Right lobe of liver (tissue), 6 donors: Measurements from ENCODE around the gene RIPK4. TPM values are rescaled to one million over a fixed set of nuclear protein-coding genes. Genes with fewer than 3 reads are reported as not detected.

Experiments
- ATAC-seq, 4 donors: fragments of 200-7000 bp; cut with Tn5 transposase; one replicate each; pipeline ENCODE4 v1.9.1; 2020; ENCODE audit warnings: mild to moderate bottlenecking in 4 of 4, moderate library complexity in 4 of 4
- DNase-seq, 3 donors: peaks; one replicate each; pipeline ENCODE4 v3.0.0-alpha.2; 2020
- H3K27ac ChIP-seq, 3 donors: fragments of 200-600 bp; one replicate each; pipeline ENCODE4 v1.8.0; 2022
- H3K27me3 ChIP-seq, 2 donors: fragments of 200-600 bp; one replicate each; pipeline ENCODE4 v1.8.0; 2022
- H3K36me3 ChIP-seq, 4 donors: fragments of 200-600 bp; sonication (generic) in 1 of 4; one replicate each; pipeline versions ENCODE4 v1.5.1 to v1.8.0; 2017 to 2022; ENCODE audit warnings: control low read depth in 1 of 4
- H3K4me1 ChIP-seq, 4 donors: fragments of 200-600 bp; sonication (generic) in 1 of 4; one replicate each; pipeline versions ENCODE4 v1.5.1 to v1.8.0; 2017 to 2022; ENCODE audit warnings: control low read depth in 1 of 4
- H3K4me3 ChIP-seq, 3 donors: fragments of 200-600 bp; one replicate each; pipeline ENCODE4 v1.8.0; 2022
- H3K9me3 ChIP-seq, 4 donors: fragments of 200-600 bp; sonication (generic) in 1 of 4; one replicate each; pipeline versions ENCODE4 v1.5.1 to v1.8.0; 2017 to 2022; ENCODE audit warnings: control low read depth in 1 of 4
- POLR2A ChIP-seq: fragments of 450-650 bp; IDR thresholded peaks from one replicate; pipeline ENCODE4 v1.6.1; 2017; ENCODE audit warnings: antibody characterized with exemption, mild to moderate bottlenecking
- WGBS: methylation state at CpG from one replicate; pipeline ENCODE4 v1.1.6; 2018; ENCODE audit warnings: low coverage, low lambda C conversion rate; ENCODE audit not compliant: insufficient coverage; ENCODE audit errors: missing lambda C conversion rate; 5-methylcytosine and 5-hydroxymethylcytosine counted together
- intact Hi-C, 2 donors: fragments of 100-400 bp; cut with DNase I; formaldehyde crosslinking; loops; one replicate each; pipeline versions ENCODE4 v1.11.2 to v1.14.1; 2022
- microRNA-seq, 2 donors: library from miRNA; unstranded; fragments of <30 nt; microRNA quantifications; one replicate each; pipeline ENCODE4, GENCODE V29; 2019 to 2020
- small RNA-seq, 2 experiments: library from RNA; depleted of rRNA; stranded (forward); fragments of <200 nt; gene quantifications; one replicate each; pipeline ENCODE3, GENCODE V24; 2016
- total RNA-seq, 6 experiments: library from RNA; depleted of rRNA in 2 of 6; stranded (reverse); fragments of >200 nt in 2 of 6; fragmentation: NEBNext Ultra II Directional in 3 of 6; extraction: Animal tissue kit (Norgen Biotek cat#: 25700) in 3 of 6; gene quantifications; one replicate each; pipeline versions ENCODE4 v1.1.0 to v1.2.4, GENCODE V29; 2016 to 2023
- TF ChIP-seq, protein P1 (sequence below), 4 donors: fragments of 200-600 bp in 3 of 4; fragments of 450-650 bp in 1 of 4; IDR thresholded peaks; one replicate each; pipeline versions ENCODE4 v1.5.1 to v1.8.0; 2016 to 2022; ENCODE audit warnings: antibody characterized with exemption in 4 of 4, mild to moderate bottlenecking in 2 of 4
- donor health status: DM: no; HTN: yes; CAD: no.
- donor health status: DM: no; HTN: no; CAD: no.
- donor health status: DM: no; HTN: no; CAD: no.
- donor health status: DM: no; HTN: yes; CAD: no.
- donor health status: DM: no; HTN: yes; CAD: no.

Gene RIPK4
- total RNA-seq, 6 experiments from 2014 or later: 6.7 to 18.7 (median 12.7) TPM

DNA sequence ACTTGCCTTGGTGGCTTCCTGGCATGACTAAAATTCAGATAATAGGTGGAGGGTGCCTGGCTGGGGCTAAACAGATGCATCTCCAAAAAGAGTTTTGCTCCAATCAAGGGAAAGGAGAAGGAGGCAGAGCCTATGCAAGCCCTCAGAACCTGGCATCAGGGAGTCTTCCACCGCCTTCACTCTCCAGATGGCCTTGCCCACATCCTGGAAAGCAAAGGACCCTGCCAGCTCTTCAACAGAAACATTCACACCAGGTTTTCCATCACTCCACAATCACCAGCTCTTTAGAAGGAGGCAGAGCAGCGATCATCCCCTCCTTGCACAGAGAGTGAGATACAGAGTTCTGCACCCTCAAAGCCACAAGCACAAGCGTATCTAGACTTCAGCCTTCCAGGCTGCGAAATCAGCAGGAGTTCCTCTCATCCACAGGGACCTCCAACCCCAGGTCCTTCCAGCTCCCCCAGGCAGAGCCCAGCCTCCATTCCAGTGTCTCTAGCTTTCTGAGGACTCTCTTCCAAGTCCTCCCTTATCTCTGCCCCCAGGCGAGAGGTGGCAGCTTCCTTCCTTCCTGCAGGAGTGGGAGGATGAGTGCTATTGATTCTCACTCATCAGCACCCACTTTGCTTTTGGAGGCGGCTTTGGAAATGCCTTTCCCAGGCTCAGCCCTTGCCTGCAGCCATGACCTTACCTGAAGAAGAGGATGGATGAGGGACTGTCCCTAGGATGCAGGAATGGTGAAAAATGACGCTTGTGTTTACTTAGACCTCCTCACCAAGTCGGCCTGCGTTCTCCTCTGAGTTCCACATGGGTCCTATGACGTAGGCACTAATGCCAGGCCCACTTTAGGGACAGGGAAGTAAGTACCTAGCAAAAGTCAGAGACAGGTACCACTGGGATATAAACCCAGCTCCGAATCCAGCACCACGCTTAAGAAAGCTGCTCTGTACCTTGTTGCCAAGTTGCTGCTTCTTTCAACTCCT lies 75.4 kb downstream of the RIPK4 start:
- 54% methylated on average over 6 of the region's 12 CpGs for WGBS
- DNase-seq (no peak), ATAC-seq (no peak)
- no peaks in the 10 kb centered on the region for H3K9me3 ChIP-seq
- H3K36me3 ChIP-seq: no peaks in the 10 kb centered on the region
- no peak overlapping the region for H3K4me3 ChIP-seq
- H3K4me1 ChIP-seq: no peaks in the 10 kb centered on the region
- TF ChIP-seq, protein P1, sequence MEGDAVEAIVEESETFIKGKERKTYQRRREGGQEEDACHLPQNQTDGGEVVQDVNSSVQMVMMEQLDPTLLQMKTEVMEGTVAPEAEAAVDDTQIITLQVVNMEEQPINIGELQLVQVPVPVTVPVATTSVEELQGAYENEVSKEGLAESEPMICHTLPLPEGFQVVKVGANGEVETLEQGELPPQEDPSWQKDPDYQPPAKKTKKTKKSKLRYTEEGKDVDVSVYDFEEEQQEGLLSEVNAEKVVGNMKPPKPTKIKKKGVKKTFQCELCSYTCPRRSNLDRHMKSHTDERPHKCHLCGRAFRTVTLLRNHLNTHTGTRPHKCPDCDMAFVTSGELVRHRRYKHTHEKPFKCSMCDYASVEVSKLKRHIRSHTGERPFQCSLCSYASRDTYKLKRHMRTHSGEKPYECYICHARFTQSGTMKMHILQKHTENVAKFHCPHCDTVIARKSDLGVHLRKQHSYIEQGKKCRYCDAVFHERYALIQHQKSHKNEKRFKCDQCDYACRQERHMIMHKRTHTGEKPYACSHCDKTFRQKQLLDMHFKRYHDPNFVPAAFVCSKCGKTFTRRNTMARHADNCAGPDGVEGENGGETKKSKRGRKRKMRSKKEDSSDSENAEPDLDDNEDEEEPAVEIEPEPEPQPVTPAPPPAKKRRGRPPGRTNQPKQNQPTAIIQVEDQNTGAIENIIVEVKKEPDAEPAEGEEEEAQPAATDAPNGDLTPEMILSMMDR (IDR thresholded peaks at IDR 0.05): no peak
- TF ChIP-seq POLR2A: no peak
- no peak overlapping the region for H3K27ac ChIP-seq
- no peaks in the 10 kb centered on the region for H3K27me3 ChIP-seq
- intact Hi-C loops: no loop called here

Small RNA genes within 50 kb of the gene (microRNA-seq; reads per million reads assigned to microRNA genes)
- 0 reads per million in 2 donors for gene MIR6814

Small RNA genes within 50 kb of the gene (small RNA-seq; reads per million reads assigned to genes)
- gene MIR6814: 0 reads per million in 2 experiments

Other genes with a start within 250 kb of the RIPK4 start
- gene PRDM15, start 112.3 kb upstream of the RIPK4 start, total RNA-seq: 1 to 10 TPM; 1.9 to 4.0 (median 2.7) TPM
- 10 to 100 TPM in 1 of 6 experiments, 1 to 10 TPM in 5; 7.3 to 11.4 (median 8.3) TPM for gene C2CD2, start 187.0 kb upstream of the RIPK4 start, total RNA-seq
- gene ZBTB21, start 243.3 kb upstream of the RIPK4 start, total RNA-seq: 10 to 100 TPM in 4 of 6 experiments, 1 to 10 TPM in 2; 3.0 to 28.5 (median 11.2) TPM